H9 (cell line): ENCODE data around the gene BOD1. TPM values are rescaled to one million over a fixed set of nuclear protein-coding genes. Genes with fewer than 3 reads are reported as not detected.

ENCODE experiments used
- DNase-seq: peaks from one replicate; pipeline ENCODE4 v3.0.0-alpha.2; 2017
- H2AFZ ChIP-seq: one replicate; pipeline ENCODE4 v1.6.1; 2013; ENCODE audit warnings: mild to moderate bottlenecking, low read length, control low read depth, moderate library complexity
- H2AK5ac ChIP-seq: 2 replicates; pipeline ENCODE4 v1.6.1; 2013; ENCODE audit warnings: low read length, control low read depth, mixed read lengths; ENCODE audit not compliant: insufficient read length
- H2BK120ac ChIP-seq: one replicate; pipeline ENCODE4 v1.6.1; 2013; ENCODE audit warnings: low read depth, mild to moderate bottlenecking, low read length, control low read depth, inconsistent platforms; ENCODE audit not compliant: poor library complexity, severe bottlenecking
- H2BK12ac ChIP-seq: 2 replicates; pipeline ENCODE4 v1.6.1; 2013; ENCODE audit warnings: low read length, control low read depth, mixed read lengths, low read depth; ENCODE audit not compliant: insufficient read length
- H2BK15ac ChIP-seq: 2 replicates; pipeline ENCODE4 v1.6.1; 2013; ENCODE audit warnings: low read depth, low read length, control low read depth
- H2BK20ac ChIP-seq: one replicate; pipeline ENCODE4 v1.6.1; 2013; ENCODE audit warnings: low read depth, mild to moderate bottlenecking, low read length, control low read depth, inconsistent platforms; ENCODE audit not compliant: poor library complexity, severe bottlenecking
- H2BK5ac ChIP-seq: 2 replicates; pipeline ENCODE4 v1.6.1; 2013; ENCODE audit warnings: low read length, control low read depth, mixed read lengths; ENCODE audit not compliant: insufficient read length
- H3K14ac ChIP-seq: 2 replicates; pipeline ENCODE4 v1.6.1; 2013; ENCODE audit warnings: low read length, control low read depth; ENCODE audit not compliant: insufficient read depth
- H3K18ac ChIP-seq: 2 replicates; pipeline ENCODE4 v1.6.1; 2013; ENCODE audit warnings: low read depth, mild to moderate bottlenecking, mixed read lengths, low read length, control low read depth; ENCODE audit not compliant: insufficient read length
- H3K23ac ChIP-seq: 2 replicates; pipeline ENCODE4 v1.6.1; 2013; ENCODE audit warnings: low read length, control low read depth, mixed read lengths, low read depth; ENCODE audit not compliant: insufficient read length
- H3K23me2 ChIP-seq: 2 replicates; pipeline ENCODE4 v1.6.1; 2013; ENCODE audit warnings: low read depth, mild to moderate bottlenecking, mixed read lengths, low read length, control low read depth; ENCODE audit not compliant: insufficient read length, poor library complexity, severe bottlenecking
- H3K27ac ChIP-seq: 2 replicates; pipeline ENCODE4 v1.5.1; 2013; ENCODE audit warnings: low read length, control low read depth, mixed read lengths, low read depth; ENCODE audit not compliant: insufficient read length
- H3K27me3 ChIP-seq: 2 replicates; pipeline ENCODE4 v1.6.1; 2013; ENCODE audit warnings: low read length, control low read depth, inconsistent platforms; ENCODE audit not compliant: insufficient read depth
- H3K4ac ChIP-seq: 2 replicates; pipeline ENCODE4 v1.6.1; 2013; ENCODE audit warnings: low read depth, mild to moderate bottlenecking, control low read depth, inconsistent platforms, low read length, moderate library complexity
- H3K4me1 ChIP-seq: 2 replicates; pipeline ENCODE4 v1.6.1; 2013; ENCODE audit warnings: low read length, control low read depth, inconsistent platforms; ENCODE audit not compliant: insufficient read depth
- H3K4me2 ChIP-seq: 2 replicates; pipeline ENCODE4 v1.6.1; 2013; ENCODE audit warnings: low read length, control low read depth, mixed read lengths; ENCODE audit not compliant: insufficient read length, insufficient read depth
- H3K56ac ChIP-seq: 2 replicates; pipeline ENCODE4 v1.6.1; 2013; ENCODE audit warnings: low read depth, mild to moderate bottlenecking, mixed read lengths, low read length, control low read depth; ENCODE audit not compliant: insufficient read length
- H3K79me1 ChIP-seq: 2 replicates; pipeline ENCODE4 v1.6.1; 2013; ENCODE audit warnings: low read depth, mild to moderate bottlenecking, moderate library complexity, low read length, control low read depth, inconsistent platforms; ENCODE audit not compliant: insufficient read depth, poor library complexity, severe bottlenecking
- H3K79me2 ChIP-seq: 2 replicates; pipeline ENCODE4 v1.6.1; 2013; ENCODE audit warnings: low read length, control low read depth, inconsistent platforms; ENCODE audit not compliant: insufficient read depth
- H3K9ac ChIP-seq: 2 replicates; pipeline ENCODE4 v1.6.1; 2013; ENCODE audit warnings: low read length, control low read depth, mixed read lengths; ENCODE audit not compliant: insufficient read length; ENCODE audit errors: extremely low read depth
- H3K9me3 ChIP-seq: one replicate; pipeline ENCODE4 v1.6.1; 2013; ENCODE audit warnings: low read depth, low read length, inconsistent platforms; ENCODE audit not compliant: control insufficient read depth
- H3T11ph ChIP-seq: one replicate; pipeline ENCODE4 v1.6.1; 2013; ENCODE audit warnings: mild to moderate bottlenecking, low read length, control low read depth, inconsistent platforms
- H4K20me1 ChIP-seq: one replicate; pipeline ENCODE4 v1.6.1; 2013; ENCODE audit not compliant: control insufficient read depth, insufficient read length, insufficient read depth
- H4K5ac ChIP-seq: 2 replicates; pipeline ENCODE4 v1.6.1; 2013; ENCODE audit warnings: low read depth, mild to moderate bottlenecking, mixed read lengths, low read length, control low read depth; ENCODE audit not compliant: insufficient read length
- H4K8ac ChIP-seq: replicated peaks from 2 replicates; pipeline ENCODE4 v1.6.1; 2013; ENCODE audit warnings: low read length, control low read depth, mixed read lengths, low read depth; ENCODE audit not compliant: insufficient read length
- H4K91ac ChIP-seq: 2 replicates; pipeline ENCODE4 v1.6.1; 2013; ENCODE audit warnings: low read depth, mild to moderate bottlenecking, moderate library complexity, mixed read lengths, low read length, control low read depth; ENCODE audit not compliant: insufficient read length
- H3K27ac Mint-ChIP-seq, 3 experiments: 2 replicates in 2 of 3; 3 replicates in 1 of 3; pipeline ENCODE4 v1.8.0; 2020 to 2021; ENCODE audit warnings: mixed read lengths in 3 of 3, mild to moderate bottlenecking in 1 of 3, moderate library complexity in 1 of 3
- H3K27me3 Mint-ChIP-seq: 2 replicates; pipeline ENCODE4 v1.8.0; 2021; ENCODE audit warnings: low read depth, mild to moderate bottlenecking, moderate library complexity, mixed read lengths
- H3K36me3 Mint-ChIP-seq, 3 experiments: 2 replicates in 2 of 3; 3 replicates in 1 of 3; pipeline ENCODE4 v1.8.0; 2020 to 2021; ENCODE audit warnings: low read depth in 3 of 3, mixed read lengths in 3 of 3; ENCODE audit not compliant: insufficient read depth in 1 of 3
- H3K4me1 Mint-ChIP-seq, 2 experiments: 2 replicates each; pipeline ENCODE4 v1.8.0; 2020; ENCODE audit warnings: mixed read lengths in 2 of 2
- H3K4me3 Mint-ChIP-seq, 2 experiments: 2 replicates in 1 of 2; 3 replicates in 1 of 2; pipeline ENCODE4 v1.8.0; 2020 to 2021; ENCODE audit warnings: mild to moderate bottlenecking in 2 of 2, mixed read lengths in 2 of 2, moderate library complexity in 1 of 2
- H3K9me3 Mint-ChIP-seq, 2 experiments: 2 replicates in 1 of 2; 3 replicates in 1 of 2; pipeline ENCODE4 v1.8.0; 2020; ENCODE audit warnings: mild to moderate bottlenecking in 2 of 2, mixed read lengths in 2 of 2, moderate library complexity in 1 of 2
- WGBS: extraction: QIAGEN DNeasy Blood & Tissue Kit; methylation state at CpG from one replicate; pipeline ENCODE4 v1.1.7; 2013; ENCODE audit warnings: missing lambda C conversion rate, low lambda C conversion rate, mixed read lengths; ENCODE audit not compliant: insufficient read length; ENCODE audit errors: extremely low coverage; 5-methylcytosine and 5-hydroxymethylcytosine counted together
- total RNA-seq: library from RNA; stranded (reverse); gene quantifications from 2 replicates; pipeline ENCODE4 v1.2.1, GENCODE V29; 2021
- TF ChIP-seq, protein P1 (sequence below): fragments of 200-600 bp; sonication (generic); conservative IDR thresholded peaks from 3 replicates; pipeline ENCODE4 v1.8.0; 2021; ENCODE audit warnings: antibody characterized with exemption, mild to moderate bottlenecking

Gene BOD1
- total RNA-seq, 1 experiment from 2014 or later = 121 TPM

DNA sequence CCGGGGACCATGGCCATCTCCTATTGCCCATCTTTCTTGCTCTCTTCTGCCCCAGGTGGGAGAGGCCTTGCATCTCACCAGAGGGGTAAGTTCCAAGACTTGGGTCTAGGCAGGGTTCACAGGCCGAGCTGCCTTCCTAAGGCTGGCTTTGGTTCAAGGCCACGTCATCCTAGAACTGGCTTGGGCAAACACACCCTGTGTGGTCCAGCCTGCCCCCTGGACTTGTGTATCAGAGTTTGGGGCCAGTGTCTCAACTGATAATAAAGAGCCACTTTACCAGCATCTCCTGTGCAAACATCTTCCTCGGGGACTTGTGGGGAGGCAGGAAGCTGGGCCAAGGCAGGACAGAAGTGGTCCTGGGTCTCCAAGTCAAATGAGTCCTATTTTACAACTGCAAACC lies 17.8 kb downstream of the BOD1 start:
- no peak overlapping the region for H3K4me3 Mint-ChIP-seq
- H3K4ac ChIP-seq = no peak overlapping the region
- no peak overlapping the region for H3K18ac ChIP-seq
- no peak overlapping the region for H2BK15ac ChIP-seq
- no peak overlapping the region for H2BK5ac ChIP-seq
- H3K27me3 Mint-ChIP-seq = no peaks in the 10 kb centered on the region
- H3K4me1 ChIP-seq = no peaks in the 10 kb centered on the region
- WGBS = no CpG with 5 or more reads among the region's 4 CpGs
- H3K4me1 Mint-ChIP-seq = peaks cover 0 to 3% of the 10 kb centered on the region in 2 experiments; a peak in 1 of 4 replicates
- no peak overlapping the region for H4K8ac ChIP-seq
- H2BK12ac ChIP-seq = no peak overlapping the region
- no peak overlapping the region for H3K27ac ChIP-seq
- no peak overlapping the region for H3K56ac ChIP-seq
- H2AFZ ChIP-seq = no peak overlapping the region
- H3K9me3 ChIP-seq = peaks cover 3% of the 10 kb centered on the region
- no peak overlapping the region for H3K23ac ChIP-seq
- no peaks in the 10 kb centered on the region for H4K20me1 ChIP-seq
- no peak overlapping the region for H4K5ac ChIP-seq
- TF ChIP-seq, protein P1, sequence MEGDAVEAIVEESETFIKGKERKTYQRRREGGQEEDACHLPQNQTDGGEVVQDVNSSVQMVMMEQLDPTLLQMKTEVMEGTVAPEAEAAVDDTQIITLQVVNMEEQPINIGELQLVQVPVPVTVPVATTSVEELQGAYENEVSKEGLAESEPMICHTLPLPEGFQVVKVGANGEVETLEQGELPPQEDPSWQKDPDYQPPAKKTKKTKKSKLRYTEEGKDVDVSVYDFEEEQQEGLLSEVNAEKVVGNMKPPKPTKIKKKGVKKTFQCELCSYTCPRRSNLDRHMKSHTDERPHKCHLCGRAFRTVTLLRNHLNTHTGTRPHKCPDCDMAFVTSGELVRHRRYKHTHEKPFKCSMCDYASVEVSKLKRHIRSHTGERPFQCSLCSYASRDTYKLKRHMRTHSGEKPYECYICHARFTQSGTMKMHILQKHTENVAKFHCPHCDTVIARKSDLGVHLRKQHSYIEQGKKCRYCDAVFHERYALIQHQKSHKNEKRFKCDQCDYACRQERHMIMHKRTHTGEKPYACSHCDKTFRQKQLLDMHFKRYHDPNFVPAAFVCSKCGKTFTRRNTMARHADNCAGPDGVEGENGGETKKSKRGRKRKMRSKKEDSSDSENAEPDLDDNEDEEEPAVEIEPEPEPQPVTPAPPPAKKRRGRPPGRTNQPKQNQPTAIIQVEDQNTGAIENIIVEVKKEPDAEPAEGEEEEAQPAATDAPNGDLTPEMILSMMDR = no peak
- H3K79me1 ChIP-seq = no peaks in the 10 kb centered on the region
- H2AK5ac ChIP-seq = no peak overlapping the region
- H3K27me3 ChIP-seq = no peaks in the 10 kb centered on the region
- H3K79me2 ChIP-seq = no peaks in the 10 kb centered on the region
- peaks cover 5 to 6% of the 10 kb centered on the region in 2 experiments for H3K9me3 Mint-ChIP-seq
- H3K4me2 ChIP-seq = no peak overlapping the region
- H2BK120ac ChIP-seq = no peak overlapping the region
- no peak overlapping the region for H3K27ac Mint-ChIP-seq
- no peak overlapping the region for H2BK20ac ChIP-seq
- H3T11ph ChIP-seq = no peak overlapping the region
- H3K9ac ChIP-seq = no peak overlapping the region
- H3K23me2 ChIP-seq = no peaks in the 10 kb centered on the region
- no peak for DNase-seq
- peaks cover 12 to 23% (median 14%) of the 10 kb centered on the region in 3 experiments for H3K36me3 Mint-ChIP-seq
- no peak overlapping the region for H4K91ac ChIP-seq
- no peak overlapping the region for H3K14ac ChIP-seq
